Common myeloid progenitor, CD34-positive (primary cell): ENCODE measurements around the gene FBXO42.

Experiments
- CTCF ChIA-PET: fragments of 350-600 bp; sonication (Branson Sonifier 250); formaldehyde crosslinking; loops from one replicate; lab custom pipeline; 2021; ENCODE audit warnings: antibody characterized with exemption; lab: Charles Lee
- POLR2A ChIA-PET: fragments of 350-600 bp; sonication (Branson Sonifier 250); formaldehyde crosslinking; loops from one replicate; lab custom pipeline; 2021; ENCODE audit warnings: antibody characterized with exemption; lab: Charles Lee
- DNase-seq, 3 donors: peaks; one replicate each; pipeline versions ENCODE4 v3.0.0 to v3.0.0-alpha.2; 2013
- H3K27ac ChIP-seq, 2 experiments: 1 replicate in 1 of 2; 2 replicates in 1 of 2; pipeline ENCODE4 v1.7.0; 2013; ENCODE audit warnings: inconsistent platforms in 2 of 2, low read length in 2 of 2, mild to moderate bottlenecking in 2 of 2, low read depth in 1 of 2, moderate library complexity in 1 of 2; ENCODE audit not compliant: severe bottlenecking in 2 of 2, insufficient read depth in 1 of 2, poor library complexity in 1 of 2
- H3K27me3 ChIP-seq, 5 experiments: replicated peaks in 2 of 5; 1 replicate in 3 of 5; 2 replicates in 2 of 5; pipeline versions ENCODE4 v1.6.1 to v1.7.0; 2013; ENCODE audit warnings: low read length in 4 of 5, mild to moderate bottlenecking in 2 of 5, moderate library complexity in 2 of 5, inconsistent platforms in 1 of 5; ENCODE audit not compliant: insufficient read depth in 5 of 5, control insufficient read depth in 4 of 5
- H3K36me3 ChIP-seq, 4 experiments: 1 replicate in 2 of 4; 2 replicates in 2 of 4; pipeline versions ENCODE4 v1.6.1 to v1.7.0; 2013; ENCODE audit warnings: low read length in 3 of 4, control low read depth in 1 of 4, mild to moderate bottlenecking in 1 of 4; ENCODE audit not compliant: control insufficient read depth in 4 of 4, insufficient read depth in 4 of 4
- H3K4me1 ChIP-seq, 4 experiments: 1 replicate in 3 of 4; 2 replicates in 1 of 4; pipeline versions ENCODE4 v1.6.1 to v1.7.1; 2013; ENCODE audit warnings: low read length in 3 of 4, mild to moderate bottlenecking in 3 of 4, control low read depth in 1 of 4, inconsistent platforms in 1 of 4, moderate library complexity in 1 of 4; ENCODE audit not compliant: control insufficient read depth in 4 of 4, insufficient read depth in 4 of 4; ENCODE audit errors: control extremely low read depth in 1 of 4
- H3K4me3 ChIP-seq, 7 experiments: 1 replicate in 4 of 7; 2 replicates in 3 of 7; pipeline versions ENCODE4 v1.5.1 to v1.7.0; 2013; ENCODE audit warnings: mild to moderate bottlenecking in 7 of 7, low read length in 6 of 7, moderate library complexity in 6 of 7, inconsistent platforms in 2 of 7, low read depth in 2 of 7, control low read depth in 1 of 7; ENCODE audit not compliant: insufficient read depth in 4 of 7, control insufficient read depth in 1 of 7; ENCODE audit errors: extremely low read depth in 1 of 7
- H3K9me3 ChIP-seq, 5 experiments: 1 replicate in 4 of 5; 2 replicates in 1 of 5; pipeline versions ENCODE4 v1.6.1 to v1.7.1; 2013; ENCODE audit warnings: low read length in 4 of 5, mild to moderate bottlenecking in 2 of 5, inconsistent platforms in 1 of 5, low read depth in 1 of 5, moderate library complexity in 1 of 5; ENCODE audit not compliant: control insufficient read depth in 4 of 5, insufficient read depth in 2 of 5; ENCODE audit errors: control extremely low read depth in 1 of 5
- WGBS: methylation state at CpG from one replicate; pipeline ENCODE4 v1.1.5; 2013; ENCODE audit not compliant: insufficient coverage; 5-methylcytosine and 5-hydroxymethylcytosine counted together

FBXO42 gene

DNA sequence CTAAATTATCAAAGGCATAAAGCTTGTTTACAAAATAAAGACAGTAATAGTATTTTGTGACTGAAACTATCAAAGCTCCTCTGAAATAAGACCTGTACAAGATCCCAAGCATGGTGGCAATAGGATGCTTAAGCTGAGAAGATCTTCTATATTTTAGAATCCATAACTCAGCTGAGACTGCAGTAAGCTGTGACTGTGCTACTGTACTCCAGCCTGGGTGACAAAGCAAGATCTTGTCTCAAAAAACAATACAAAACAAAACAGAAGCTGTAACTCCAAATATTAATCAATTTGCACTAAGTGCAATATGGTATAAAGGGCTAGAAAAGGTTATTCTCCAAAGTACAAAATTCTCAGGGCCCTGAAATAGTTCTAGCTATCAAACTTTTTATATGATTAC, 59.5 kb downstream of the FBXO42 start:
- H3K27me3 ChIP-seq: no peaks in the 10 kb centered on the region
- H3K4me3 ChIP-seq: no peak overlapping the region
- H3K9me3 ChIP-seq: no peaks in the 10 kb centered on the region
- no peak for DNase-seq
- peaks cover 6 to 37% (median 29%) of the 10 kb centered on the region in 4 experiments for H3K36me3 ChIP-seq
- ChIA-PET POLR2A (no interaction called here), CTCF (interaction anchor here (0.7 to 1.2 kb wide), 5 partner anchors 10 to 41 kb away, joined by 3 to 5 read pairs (median 3); no protein-coding TSS in a partner anchor)
- H3K4me1 ChIP-seq: peaks cover 0 to 8% (median 0%) of the 10 kb centered on the region in 4 experiments
- no peak overlapping the region for H3K27ac ChIP-seq

DNA sequence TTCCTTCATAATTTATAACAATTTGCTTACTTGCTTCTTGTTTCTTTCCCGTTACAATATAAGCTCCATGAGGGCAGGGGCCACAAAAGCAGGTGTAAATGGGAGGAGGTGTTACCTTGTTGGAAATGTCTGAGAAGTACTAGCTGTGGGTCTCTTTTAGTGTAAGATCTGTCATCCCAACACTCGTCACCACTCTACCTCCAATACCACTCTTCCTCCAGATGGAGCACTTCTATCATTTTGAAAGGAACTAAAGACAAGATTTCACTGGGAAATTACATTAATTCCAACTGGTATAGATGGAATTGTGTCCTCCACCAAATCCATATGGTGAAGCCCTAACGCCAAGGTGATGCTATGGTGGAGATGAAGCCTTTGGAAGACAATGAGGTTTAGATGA, 62.3 kb downstream of the FBXO42 start:
- ChIA-PET CTCF (interaction anchor here (0.7 to 1.4 kb wide), 4 partner anchors 11 to 74 kb away, joined by 3 to 4 read pairs (median 3); no protein-coding TSS in a partner anchor), POLR2A (no interaction called here)
- no peak overlapping the region for H3K27ac ChIP-seq
- peaks cover 6 to 49% (median 31%) of the 10 kb centered on the region in 4 experiments for H3K36me3 ChIP-seq
- H3K4me3 ChIP-seq: no peak overlapping the region
- H3K9me3 ChIP-seq: no peaks in the 10 kb centered on the region
- H3K27me3 ChIP-seq: no peaks in the 10 kb centered on the region
- peaks cover 0 to 8% (median 0%) of the 10 kb centered on the region in 4 experiments for H3K4me1 ChIP-seq
- DNase-seq: no peak
- WGBS: no CpG with 5 or more reads among the region's 3 CpGs

DNA sequence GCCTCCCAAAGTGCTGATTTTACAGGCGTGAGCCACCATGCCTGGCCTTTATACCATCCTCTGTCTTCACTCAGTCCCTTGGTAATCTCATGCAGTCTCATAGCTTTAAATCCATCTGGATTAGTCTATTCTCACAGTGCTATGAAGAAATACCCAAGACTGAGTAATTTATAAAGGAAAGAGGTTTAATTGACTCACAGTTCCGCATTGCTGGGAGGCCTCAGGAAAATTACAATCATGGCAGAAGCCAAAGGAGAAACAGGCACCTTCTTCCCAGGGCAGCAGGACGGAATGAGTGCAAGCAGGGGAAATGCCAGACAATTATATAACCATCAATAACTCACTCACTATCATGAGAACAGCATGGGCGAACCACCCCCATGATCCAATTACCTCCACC, 66.2 kb downstream of the FBXO42 start:
- ChIA-PET POLR2A (no interaction called here), CTCF (no interaction called here)
- DNase-seq: no peak
- Histone ChIP-seq H3K36me3 (peaks cover 0 to 33% (median 15%) of the 10 kb centered on the region in 4 experiments), H3K27ac (no peak overlapping the region), H3K4me3 (no peak overlapping the region), H3K27me3 (no peaks in the 10 kb centered on the region), H3K4me1 (no peaks in the 10 kb centered on the region), H3K9me3 (no peaks in the 10 kb centered on the region)
- WGBS: 100% methylated on average over 2 of the region's 4 CpGs

DNA sequence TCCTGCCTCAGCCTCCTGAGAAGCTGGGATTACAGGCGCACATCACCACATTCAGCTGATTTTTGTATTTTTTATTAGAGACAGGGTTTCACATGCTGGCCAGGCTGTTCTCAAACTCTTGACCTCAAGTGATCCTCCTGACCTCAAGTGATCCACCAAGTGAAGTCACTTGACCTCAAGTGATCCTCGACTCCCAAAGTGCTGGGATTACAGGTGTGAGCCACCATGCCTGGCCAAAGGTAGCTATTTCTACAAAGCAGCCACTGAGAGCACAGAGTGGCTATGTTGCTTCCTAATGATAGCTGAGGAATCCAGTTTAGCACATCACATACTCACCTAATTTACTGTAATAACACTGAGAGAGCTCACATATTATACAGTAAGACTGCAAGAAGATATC, 70.5 kb downstream of the FBXO42 start:
- Histone ChIP-seq H3K27ac (no peak overlapping the region), H3K9me3 (no peaks in the 10 kb centered on the region), H3K4me1 (peaks cover 0 to 11% (median 2%) of the 10 kb centered on the region in 4 experiments), H3K36me3 (peaks cover 2 to 11% (median 4%) of the 10 kb centered on the region in 4 experiments), H3K4me3 (no peak overlapping the region), H3K27me3 (no peaks in the 10 kb centered on the region)
- CTCF ChIA-PET: no interaction called here
- DNase-seq: no peak
- POLR2A ChIA-PET: interaction anchor here (0.6 kb wide), 1 partner anchor 20 kb away, joined by 4 read pairs; no protein-coding TSS in a partner anchor
- 100% methylated on average over 2 of the region's 2 CpGs for WGBS

DNA sequence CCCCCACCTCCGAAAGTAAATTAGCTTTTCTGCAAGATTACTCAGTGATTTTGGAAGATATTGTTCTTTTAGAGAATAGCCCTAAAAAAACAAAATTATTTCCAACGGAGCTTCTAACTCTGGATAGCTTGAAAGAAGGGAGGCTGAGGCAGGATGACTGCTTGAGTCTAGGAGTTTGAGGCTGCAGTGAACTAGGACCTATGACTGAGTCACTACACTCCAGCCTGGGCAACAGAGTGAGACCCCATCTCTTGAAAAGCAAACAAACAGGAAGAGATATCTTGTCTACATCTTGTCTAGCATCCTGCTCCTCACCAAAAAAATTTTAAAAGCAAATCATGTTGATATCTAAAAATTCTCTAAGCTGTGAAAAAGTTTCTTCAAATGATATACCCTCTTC, 73.1 kb downstream of the FBXO42 start:
- WGBS: no CpG with 5 or more reads among the region's 2 CpGs
- POLR2A ChIA-PET: interaction anchor here (0.7 kb wide), 1 partner anchor 15 kb away, joined by 3 read pairs; no protein-coding TSS in a partner anchor

GRCh38 chr1:16276302-16277030, 75.8 kb downstream of the FBXO42 start:
- POLR2A ChIA-PET: interaction anchor here (0.5 kb wide), 1 partner anchor 14 kb away, joined by 3 read pairs; no protein-coding TSS in a partner anchor
- Histone ChIP-seq H3K4me3 (no peak overlapping the region), H3K4me1 (peaks cover 0 to 11% (median 2%) of the 10 kb centered on the region in 4 experiments), H3K27ac (no peak overlapping the region), H3K36me3 (peaks cover 0 to 7% (median 5%) of the 10 kb centered on the region in 4 experiments), H3K9me3 (no peaks in the 10 kb centered on the region), H3K27me3 (no peaks in the 10 kb centered on the region)
- CTCF ChIA-PET: interaction anchor here (1.1 kb wide), 1 partner anchor 17 kb away, joined by 3 read pairs; no protein-coding TSS in a partner anchor
- 100% methylated on average over 1 of the region's 6 CpGs for WGBS
- no peak for DNase-seq

More for the DNA sequence above, 73.1 kb downstream of the FBXO42 start:
- Histone ChIP-seq H3K36me3 (peaks cover 0 to 7% (median 0%) of the 10 kb centered on the region in 4 experiments), H3K4me3 (no peak overlapping the region), H3K27me3 (no peaks in the 10 kb centered on the region), H3K9me3 (no peaks in the 10 kb centered on the region), H3K27ac (no peak overlapping the region), H3K4me1 (peaks cover 0 to 11% (median 2%) of the 10 kb centered on the region in 4 experiments)
- DNase-seq: peak in 2 of 3 donors; percentile 9 to 17
- CTCF ChIA-PET: interaction anchor here (1.5 kb wide), 1 partner anchor 10 kb away, joined by 4 read pairs; no protein-coding TSS in a partner anchor

GRCh38 chr1:16275591-16275990, 76.7 kb downstream of the FBXO42 start:
- Histone ChIP-seq H3K4me3 (no peak overlapping the region), H3K36me3 (peaks cover 3 to 6% (median 5%) of the 10 kb centered on the region in 4 experiments), H3K27me3 (no peaks in the 10 kb centered on the region), H3K9me3 (no peaks in the 10 kb centered on the region), H3K4me1 (peaks cover 0 to 16% (median 4%) of the 10 kb centered on the region in 4 experiments), H3K27ac (no peak overlapping the region)
- ChIA-PET CTCF (interaction anchor here (0.8 kb wide), 1 partner anchor 15 kb away, joined by 3 read pairs; no protein-coding TSS in a partner anchor), POLR2A (interaction anchor here (0.5 kb wide), 1 partner anchor 15 kb away, joined by 3 read pairs; no protein-coding TSS in a partner anchor)
- DNase-seq: no peak
- 100% methylated on average over 7 of the region's 7 CpGs for WGBS
